GF-D8 (cell line): ENCODE results near the gene PNLIPRP1.

Experiments
- DNase-seq: peaks from one replicate; lab custom pipeline; 2025; lab: John Stamatoyannopoulos, UW

Gene PNLIPRP1

DNA sequence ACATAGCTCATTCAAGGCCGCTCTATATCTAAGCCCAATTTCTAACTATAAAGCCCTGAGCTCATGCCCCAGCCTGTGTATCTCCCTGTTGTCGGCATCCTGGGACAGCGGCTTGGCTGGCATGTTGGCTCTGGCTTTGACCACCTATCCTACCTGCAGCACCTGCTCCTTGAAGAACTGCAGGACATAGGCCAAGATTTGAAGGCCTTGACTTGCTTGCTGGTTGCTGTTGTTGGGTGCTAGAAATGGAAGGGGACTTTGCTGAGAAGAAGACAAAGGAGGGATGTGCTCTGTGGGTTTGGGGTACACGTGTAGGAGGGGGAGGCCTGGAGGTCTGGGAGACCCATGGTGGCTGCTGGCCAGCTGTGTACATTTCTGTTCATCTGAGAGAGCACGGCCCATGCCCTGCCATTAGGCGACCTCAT, 41.1 kb downstream of the PNLIPRP1 start:
- DNase-seq, result no peak

DNA sequence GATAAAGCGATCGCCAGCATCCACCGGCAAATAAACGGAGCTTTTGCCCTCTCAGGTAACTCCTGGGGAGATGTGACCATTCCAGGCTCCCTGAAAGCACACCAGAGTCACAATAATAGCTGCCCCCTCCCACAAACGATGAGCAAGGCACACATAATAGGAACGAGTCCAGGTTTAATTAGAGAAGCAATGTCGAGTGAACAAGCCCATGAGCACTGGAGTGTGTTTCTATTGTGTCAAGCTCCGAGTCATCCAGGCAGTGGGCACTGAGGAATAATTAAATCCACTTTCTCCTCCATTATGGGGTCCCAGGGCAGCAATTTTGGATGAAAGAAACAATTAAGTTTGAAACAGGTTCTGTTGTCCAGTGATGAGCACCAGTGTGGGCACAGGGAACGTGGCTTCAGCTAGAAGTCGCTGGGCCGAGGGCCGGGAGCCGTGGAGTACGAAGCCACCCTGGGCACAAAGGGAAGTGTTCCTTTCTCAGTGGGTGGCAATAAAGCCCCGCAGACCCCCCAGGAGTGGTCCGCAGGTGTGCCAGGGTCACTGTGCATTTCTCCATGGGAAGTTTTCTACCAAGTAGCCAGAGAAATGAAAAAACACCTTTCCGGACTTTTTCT, 41.9 kb downstream of the PNLIPRP1 start:
- DNase-seq, result no peak

DNA sequence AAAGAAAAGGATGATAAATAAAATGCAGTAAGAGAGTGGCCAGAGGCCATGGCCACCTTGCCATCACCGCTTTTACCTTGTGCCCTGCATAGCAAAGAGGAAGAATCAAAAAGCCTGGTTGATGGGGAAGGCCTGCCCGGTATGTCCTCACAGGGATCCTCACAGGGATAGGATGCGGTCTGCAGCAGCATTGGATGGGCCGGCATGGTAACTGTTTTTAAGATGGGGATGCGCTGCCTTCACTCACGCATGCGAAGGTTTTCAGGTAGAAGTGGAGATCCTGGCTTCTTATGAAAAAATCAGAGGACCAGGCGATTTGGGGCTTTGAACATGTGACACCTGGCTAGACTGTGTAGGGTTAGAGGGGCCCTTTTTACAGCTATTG, 42.4 kb downstream of the PNLIPRP1 start:
- DNase-seq, result no peak

DNA sequence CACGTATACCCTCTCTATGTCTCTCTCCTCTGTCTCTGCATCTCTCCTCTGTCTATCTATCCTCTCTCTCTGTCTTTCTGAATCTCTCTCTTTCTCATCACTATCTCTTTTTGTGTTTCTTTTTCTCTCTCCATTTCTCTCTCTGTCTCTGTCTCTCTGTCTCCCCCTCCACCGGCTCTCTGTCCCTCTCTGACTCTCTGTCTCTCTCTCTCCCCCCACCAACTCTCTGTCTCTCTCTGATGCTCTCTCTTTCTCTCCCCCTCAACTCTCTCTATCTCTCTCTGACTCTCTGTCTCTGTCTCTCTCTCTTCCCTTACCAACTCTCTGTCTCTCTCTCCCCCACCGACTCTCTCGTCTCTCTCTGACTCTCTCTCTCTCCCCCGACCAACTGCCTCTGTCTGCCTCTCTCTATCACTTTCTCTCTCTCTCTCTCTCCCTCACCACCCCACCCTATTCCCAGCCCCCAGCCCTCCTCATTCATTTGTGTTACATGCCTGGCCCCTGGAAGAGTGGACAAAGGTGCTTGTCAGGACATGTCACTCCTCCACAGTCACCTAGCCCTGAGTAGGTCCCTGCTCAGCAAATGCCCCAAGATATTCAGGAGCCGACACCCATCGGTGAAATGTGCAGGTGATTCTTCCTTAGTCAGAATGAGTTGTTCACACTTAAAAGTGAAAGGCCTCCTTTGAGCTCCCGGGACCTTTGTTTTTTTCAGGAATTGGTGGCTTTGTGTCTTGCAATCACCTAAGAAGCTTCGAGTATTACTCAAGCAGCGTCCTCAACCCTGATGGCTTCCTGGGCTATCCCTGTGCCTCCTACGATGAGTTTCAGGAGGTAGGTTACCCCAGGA, 43.6 kb downstream of the PNLIPRP1 start:
- DNase-seq, result no peak

DNA sequence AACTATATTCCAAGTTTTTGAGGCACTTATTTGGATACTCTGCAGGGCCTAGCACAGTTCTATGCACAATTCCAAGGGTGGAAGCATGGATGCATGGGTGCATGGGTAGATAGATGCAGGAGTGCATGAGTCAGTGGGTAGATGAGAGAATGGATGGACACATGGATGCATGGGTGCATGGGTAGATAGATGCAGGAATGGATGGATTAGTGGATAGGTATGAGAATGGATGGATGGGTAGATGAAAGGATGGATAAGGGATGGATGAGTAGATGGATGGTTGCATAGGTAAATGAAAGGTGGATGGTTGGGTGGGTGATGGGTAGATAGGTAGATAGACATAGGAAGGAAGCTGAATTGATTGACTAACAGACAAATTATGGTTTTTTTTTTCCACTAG, 45.6 kb downstream of the PNLIPRP1 start:
- no peak for DNase-seq

DNA sequence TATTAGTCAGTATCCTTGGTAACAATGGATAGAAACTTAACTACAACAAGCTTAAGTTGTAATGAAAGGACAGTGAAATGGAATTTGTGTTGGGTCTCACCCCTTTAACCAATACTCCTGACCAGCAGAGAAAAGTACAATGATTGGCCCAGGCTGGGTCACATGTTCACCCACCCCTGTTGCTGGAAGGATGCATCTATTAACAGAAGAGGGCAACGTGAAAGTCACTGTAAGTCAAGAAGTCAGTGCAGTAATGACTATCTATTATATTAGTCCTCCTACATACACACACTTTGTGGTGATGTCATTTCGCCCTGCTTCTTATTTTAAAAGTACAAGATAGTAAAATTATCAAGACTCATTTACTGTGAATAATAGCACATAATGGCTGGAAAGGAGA, 46.2 kb downstream of the PNLIPRP1 start:
- DNase-seq, result no peak

DNA sequence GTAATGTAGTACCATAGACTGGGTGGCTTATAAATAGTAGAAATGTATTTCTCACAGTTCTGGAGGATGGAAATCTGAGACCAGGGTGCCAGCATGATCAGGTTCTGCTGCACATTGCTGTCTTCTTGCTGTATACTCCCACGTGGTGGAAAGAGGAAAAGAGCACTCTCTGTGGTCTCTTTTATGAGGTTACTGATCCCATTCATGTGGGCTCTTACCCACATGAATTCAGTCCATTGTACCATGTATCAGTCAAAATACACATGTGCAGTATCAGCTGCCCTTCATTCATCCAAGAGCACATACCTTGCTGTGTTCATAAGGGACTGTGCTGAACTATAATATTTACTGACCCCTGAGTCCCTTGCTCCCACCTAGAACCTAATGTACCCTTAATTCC, 47.1 kb downstream of the PNLIPRP1 start:
- no peak for DNase-seq

DNA sequence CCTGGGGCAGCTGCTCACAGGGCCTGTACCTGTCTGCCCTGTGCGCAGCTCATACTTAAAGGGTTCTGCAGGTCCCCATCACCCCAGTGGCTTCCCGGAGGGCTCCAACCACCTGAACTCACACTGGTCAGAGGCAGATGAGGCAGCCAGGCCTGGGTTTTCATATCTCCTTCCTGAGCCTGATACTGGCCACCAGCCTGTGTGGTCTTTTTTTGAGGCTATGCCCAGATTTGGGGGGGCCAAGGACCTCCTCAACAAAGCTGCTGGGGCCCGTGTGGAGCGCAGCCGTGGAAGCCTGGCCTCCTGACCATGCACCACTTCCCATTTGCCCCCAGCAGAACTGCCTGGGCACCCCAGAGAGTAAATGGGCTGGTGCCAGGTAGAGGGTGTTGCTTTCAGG, 55.7 kb downstream of the PNLIPRP1 start:
- no peak for DNase-seq

DNA sequence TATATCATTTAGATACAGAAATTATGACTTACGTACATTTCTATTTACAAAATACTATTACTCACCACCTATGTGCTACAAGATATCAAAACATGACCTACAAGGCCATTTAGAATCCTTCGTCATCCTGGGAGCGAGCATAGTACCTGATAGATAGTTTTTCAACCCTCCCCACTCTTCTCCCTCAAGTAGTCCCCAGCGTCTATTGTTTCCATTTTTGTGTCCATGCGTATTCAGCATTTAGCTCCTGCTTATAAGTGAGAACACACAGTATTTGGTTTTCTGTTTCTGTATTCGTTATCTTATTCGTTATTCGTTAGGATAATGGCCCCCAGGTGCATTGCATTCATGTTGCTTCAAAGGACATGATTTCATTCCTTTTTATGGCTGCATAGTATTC, 58.1 kb downstream of the PNLIPRP1 start:
- no peak for DNase-seq

DNA sequence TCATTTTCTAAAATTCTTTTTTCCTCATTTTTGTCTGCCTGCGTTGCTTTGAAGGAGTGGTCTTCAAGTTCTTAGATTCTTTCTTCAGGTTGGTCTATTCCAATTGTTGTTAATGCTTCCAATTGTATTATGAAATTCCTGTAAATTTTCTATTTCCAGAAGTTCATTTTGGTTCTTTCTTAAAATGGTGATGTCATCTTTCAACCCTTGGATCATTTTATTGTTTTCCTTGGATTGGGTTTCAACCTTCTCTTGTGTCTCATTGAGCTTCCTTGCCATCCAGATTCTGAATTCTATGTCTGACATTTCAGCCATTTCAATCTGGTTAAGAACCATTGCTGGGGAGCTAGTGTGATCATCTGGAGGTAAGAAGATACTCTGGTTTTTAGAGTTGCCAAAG, 63.1 kb downstream of the PNLIPRP1 start:
- DNase-seq, result no peak

DNA sequence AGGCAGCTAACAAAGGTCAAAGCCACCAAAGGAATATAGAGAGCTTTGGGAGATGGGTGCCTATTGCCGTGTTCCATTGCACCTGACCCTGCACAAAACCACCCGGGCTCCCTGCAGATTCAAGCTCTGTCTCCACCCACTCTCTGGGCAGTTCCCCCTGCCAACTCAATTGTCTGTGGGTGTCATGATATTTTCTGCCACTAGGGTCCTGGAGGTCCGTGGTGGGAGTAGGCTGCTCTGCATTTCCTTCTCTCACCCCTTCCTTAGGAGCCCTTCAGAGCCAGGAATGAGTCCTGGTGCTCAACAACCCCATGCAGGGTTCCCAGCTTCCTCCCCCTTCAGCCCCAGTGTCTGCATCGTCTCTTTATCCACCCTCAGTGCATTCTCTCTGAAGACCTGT, 64.1 kb downstream of the PNLIPRP1 start:
- no peak for DNase-seq

DNA sequence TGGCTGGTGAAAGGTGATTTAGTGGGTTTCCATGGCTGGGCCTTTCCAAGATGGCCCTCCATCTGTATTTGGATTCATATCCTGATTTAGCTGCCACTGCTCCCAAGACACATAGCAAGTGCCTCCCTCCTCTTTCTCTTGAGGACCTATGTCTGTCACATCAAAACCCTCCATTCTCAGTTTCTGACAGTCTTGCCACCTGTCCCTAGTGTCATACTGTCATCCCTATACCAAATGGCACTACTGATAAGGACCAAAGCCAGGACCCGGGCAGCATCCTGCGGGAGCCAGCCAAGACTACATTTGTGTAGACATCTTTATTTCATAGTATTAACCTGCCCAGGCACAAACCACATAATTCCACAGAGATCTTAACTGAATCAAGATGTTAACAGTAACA, 64.8 kb downstream of the PNLIPRP1 start:
- no peak for DNase-seq

DNA sequence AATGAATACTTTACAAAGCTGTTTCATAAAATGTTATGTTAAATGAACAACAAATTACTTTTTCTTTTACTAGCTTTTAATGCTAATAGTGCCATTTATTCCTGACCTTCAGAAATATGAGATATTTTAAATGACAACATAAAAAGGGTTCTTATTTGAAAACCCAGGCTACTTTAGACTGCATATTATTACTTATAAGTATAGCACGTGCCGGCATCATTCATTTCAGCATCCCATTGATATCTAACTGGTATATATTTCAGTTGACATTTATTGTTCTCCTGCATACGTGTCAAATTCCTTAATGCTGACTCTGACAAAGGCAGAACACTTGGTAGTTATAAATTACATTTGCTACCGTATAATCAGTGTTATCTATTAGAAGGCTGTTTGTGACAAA, 65.3 kb downstream of the PNLIPRP1 start:
- no peak for DNase-seq

DNA sequence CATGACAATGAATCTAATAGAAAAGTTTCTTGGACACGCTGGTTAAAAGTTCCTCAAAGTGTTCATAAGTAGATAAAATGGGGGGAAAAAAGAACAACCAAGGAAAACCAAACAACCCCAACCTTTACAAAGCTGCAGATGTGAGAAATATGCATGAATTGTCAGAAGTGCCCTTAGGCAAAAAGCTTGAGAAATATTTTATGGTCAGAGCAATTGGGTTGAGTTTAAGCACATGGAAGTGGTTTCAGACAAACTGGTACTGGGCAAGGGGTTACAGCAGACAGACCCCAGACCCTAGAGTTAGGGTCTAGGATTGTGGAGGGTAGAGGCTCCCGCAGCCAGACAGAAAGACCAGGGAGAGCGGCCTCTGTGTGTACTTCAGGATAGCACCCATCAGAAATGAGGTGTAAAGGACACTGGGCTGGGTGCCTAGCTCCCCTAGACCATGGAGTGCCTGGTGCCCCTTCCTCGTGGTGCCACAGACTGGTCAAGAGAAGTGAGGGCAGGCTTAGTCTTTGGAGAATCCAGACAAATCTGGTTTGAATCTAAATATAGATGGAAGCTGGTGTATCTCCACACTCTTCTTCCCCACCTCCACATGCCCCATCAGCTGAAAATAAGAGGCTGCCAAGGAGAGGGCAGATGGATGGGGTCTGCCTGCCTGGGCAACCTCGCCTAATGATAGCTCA, 67.2 kb downstream of the PNLIPRP1 start:
- DNase-seq, result no peak
